Keratinocyte (primary cell): ENCODE data around the gene CHST8.

Experiments
- CTCF ChIP-seq, 3 experiments: IDR thresholded peaks in 1 of 3; conservative IDR thresholded peaks in 1 of 3; optimal IDR thresholded peaks in 1 of 3; 2 replicates in 2 of 3; 3 replicates in 1 of 3; pipeline versions ENCODE3 to v1.5.1; 2011; ENCODE audit warnings: low read length in 3 of 3, mild to moderate bottlenecking in 3 of 3, moderate library complexity in 2 of 3, control low read depth in 1 of 3, inconsistent platforms in 1 of 3; ENCODE audit not compliant: insufficient read depth in 2 of 3; ENCODE audit errors: extremely low read depth in 1 of 3
- EZH2 ChIP-seq: IDR thresholded peaks from one replicate; pipeline ENCODE4 v1.6.1; 2012; ENCODE audit warnings: inconsistent platforms, mild to moderate bottlenecking, low read length, moderate library complexity

- no peak for TF ChIP-seq CTCF (optimal IDR thresholded peaks at IDR 0.05 in 1 of 3, IDR thresholded peaks at IDR 0.05 in 1 of 3, conservative IDR thresholded peaks at IDR 0.05 in 1 of 3; ENCODE audit: extremely low read depth in 1 of 3, insufficient read depth in 2 of 3, low read length in 3 of 3)
- no peak for TF ChIP-seq EZH2
These were observed 160.2 kb downstream of the CHST8 start for GRCh38 chr19:33781996-33782395.
